IPS-18c (cell line): ENCODE results near the gene PLIN5.
"Not testable (repeated sequence)": the region's sequence is repeated elsewhere in the genome, so short reads cannot be mapped to it uniquely, and the experiment has no call there.

Experiments
- H3K4me3 ChIP-seq: 2 replicates; pipeline ENCODE4 v1.7.0; 2013; ENCODE audit warnings: low read depth, mild to moderate bottlenecking, low read length, moderate library complexity; ENCODE audit not compliant: insufficient read depth
- H3K9me3 ChIP-seq: one replicate; pipeline ENCODE4 v1.6.1; 2013; ENCODE audit warnings: mild to moderate bottlenecking, low read length, moderate library complexity; ENCODE audit not compliant: control insufficient read depth, insufficient read depth

Gene PLIN5

DNA sequence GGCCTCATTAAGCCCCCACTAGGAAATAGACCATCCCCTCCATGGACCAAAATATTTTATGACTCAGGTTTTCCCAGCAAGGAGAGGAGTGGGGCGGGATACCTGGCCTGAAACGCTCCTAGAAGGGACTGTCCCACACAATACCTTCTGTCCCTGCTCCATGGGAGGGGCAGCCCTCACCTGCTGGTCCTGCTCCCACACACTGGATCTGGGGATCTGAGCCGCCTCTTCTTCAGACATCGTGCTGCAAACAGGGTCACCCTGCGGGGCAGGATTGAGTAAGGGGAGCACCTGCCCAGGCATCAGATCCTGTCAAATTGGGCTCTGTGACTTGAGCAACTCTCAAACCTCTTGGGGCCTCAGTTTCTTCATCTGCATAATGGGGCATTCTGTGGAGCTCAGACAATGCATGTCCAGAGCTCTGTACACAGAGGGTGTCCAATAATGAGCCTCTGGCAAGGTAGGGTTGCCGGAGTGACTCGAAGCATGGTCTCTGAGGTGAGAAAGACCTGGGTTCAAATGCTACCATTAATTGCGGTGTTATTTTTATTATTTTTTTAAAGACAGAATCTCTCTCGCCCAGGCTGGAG, 1.1 kb downstream of the PLIN5 start:
- no peak overlapping the region for H3K4me3 ChIP-seq

GRCh38 chr19:4533334-4533733, 1.7 kb downstream of the PLIN5 start:
- H3K4me3 ChIP-seq = no peak overlapping the region
- H3K9me3 ChIP-seq = no peaks in the 10 kb centered on the region

More for the DNA sequence above, 1.1 kb downstream of the PLIN5 start:
- peaks cover under 1% of the 10 kb centered on the region for H3K9me3 ChIP-seq

DNA sequence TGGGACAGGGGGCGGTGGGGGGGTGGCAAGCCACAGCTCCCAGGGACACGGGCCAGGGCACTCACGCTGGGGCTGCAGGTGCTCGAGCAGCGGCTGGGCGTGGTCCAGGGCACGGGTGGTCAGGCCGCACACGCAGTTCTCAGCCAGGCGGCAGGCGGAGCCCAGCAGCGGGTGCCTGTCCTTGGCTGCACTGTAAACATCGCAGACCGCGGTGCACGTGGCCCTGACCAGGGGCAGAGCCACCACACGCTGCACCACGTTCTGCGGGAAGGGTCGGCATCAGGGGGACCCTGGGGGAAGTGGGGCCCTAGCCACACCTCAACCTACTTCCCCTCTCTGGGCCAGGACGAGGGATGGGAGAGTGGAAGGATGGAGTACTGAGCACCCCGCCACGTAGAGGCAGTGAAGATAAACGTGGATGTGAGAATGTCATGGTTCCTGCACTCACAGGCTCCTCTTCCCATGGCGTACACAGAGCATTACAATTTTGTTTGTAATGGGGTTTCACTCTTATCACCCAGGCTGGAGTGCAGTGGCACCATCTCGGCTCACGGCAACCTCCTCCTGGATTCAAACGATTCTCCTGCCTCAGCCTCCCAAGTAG, 3.4 kb downstream of the PLIN5 start:
- H3K4me3 ChIP-seq = no peak overlapping the region
- H3K9me3 ChIP-seq = no peaks in the 10 kb centered on the region

DNA sequence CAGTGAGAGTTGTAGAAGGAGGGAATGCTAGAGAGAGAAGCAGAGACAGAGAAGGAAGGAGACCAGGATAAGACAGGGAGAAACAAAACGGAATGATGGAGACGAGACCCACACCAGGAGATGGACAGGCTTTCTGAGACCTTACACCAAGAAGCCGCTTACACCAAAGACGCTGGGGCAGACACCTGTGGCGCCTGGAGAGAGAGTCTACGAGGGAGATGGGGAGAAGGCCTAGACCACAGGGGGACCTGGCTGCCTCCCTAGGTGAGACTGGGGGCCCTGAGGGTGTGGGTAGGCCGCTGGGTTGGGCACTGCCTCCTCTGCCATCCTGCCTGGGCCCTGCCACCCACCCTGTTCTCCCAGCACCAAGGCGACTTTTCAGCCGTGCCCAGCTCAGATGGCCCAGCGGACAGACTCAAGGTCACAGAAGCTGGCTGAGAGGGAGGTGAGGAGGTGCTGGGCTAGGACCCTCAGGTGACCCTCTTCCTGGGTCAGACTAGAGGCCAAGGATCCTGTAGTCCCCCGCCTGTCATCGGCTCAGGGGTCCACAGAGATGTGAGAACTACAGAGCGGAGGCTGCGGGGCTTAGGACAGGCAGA, 5.0 kb downstream of the PLIN5 start:
- H3K4me3 ChIP-seq = no peak overlapping the region
- no peaks in the 10 kb centered on the region for H3K9me3 ChIP-seq

DNA sequence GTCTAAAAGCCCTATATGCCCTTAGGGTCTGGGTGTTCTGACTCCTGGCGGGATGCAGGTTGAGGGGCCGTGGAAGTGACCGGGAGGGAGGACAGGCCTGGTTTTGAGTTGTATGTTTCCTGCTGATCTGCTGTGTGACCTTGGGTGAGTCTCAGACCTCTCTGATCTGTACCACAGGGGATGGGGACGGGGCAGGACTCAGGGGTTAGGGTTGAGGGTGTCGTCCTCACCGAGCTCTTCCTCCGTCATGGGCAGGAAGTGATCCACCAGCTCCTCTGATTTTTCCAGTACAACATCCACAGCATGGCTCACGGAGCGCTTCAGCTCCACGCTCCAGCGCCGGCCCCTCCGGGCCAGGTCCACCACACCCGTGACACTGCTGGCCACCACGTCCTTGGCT, 6.2 kb downstream of the PLIN5 start:
- Histone ChIP-seq H3K4me3 (no peak overlapping the region), H3K9me3 (no peaks in the 10 kb centered on the region)

GRCh38 chr19:4527377-4527776, 7.6 kb downstream of the PLIN5 start:
- H3K4me3 ChIP-seq, H3K9me3 ChIP-seq: not testable (repeated sequence)

GRCh38 chr19:4525563-4526002, 9.4 kb downstream of the PLIN5 start:
- no peak overlapping the region for H3K4me3 ChIP-seq
- no peaks in the 10 kb centered on the region for H3K9me3 ChIP-seq

DNA sequence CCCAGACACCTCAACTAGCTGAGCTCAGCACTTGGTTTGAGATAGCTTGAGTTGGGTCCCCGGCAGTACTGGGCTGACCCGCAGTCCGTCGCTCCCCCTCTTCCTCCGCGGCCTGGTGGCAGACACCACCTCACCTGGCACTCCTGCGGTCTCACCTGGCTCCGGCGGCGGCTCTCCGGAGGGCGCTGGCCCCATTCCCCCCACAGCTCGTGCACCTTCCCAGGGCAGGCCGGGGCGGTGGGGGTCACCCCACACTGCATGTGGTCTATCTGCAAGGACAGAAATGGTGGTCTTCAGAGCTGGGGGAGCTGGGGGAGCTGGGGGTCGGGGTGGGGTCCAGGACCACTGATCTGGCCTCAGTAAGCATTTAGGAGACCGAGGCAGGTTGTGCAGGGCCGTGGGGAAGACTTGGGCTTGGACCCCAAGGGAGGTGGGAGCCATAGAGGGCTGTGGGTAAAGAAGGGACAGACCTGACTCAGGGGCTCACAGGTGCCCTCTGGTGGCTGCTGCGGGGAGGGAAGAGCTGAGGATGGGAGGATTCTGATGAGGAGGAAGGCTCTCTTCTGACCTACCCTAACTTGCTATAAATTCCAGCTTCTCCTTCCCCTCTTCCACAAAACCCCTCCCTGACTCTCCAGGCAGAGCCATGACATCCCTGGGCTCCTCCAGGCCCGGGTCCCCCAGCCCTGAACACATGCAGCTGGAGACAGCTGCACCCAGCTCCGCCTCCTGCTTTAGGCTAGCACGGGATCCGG, 10.0 kb downstream of the PLIN5 start:
- no peak overlapping the region for H3K4me3 ChIP-seq
- no peaks in the 10 kb centered on the region for H3K9me3 ChIP-seq

DNA sequence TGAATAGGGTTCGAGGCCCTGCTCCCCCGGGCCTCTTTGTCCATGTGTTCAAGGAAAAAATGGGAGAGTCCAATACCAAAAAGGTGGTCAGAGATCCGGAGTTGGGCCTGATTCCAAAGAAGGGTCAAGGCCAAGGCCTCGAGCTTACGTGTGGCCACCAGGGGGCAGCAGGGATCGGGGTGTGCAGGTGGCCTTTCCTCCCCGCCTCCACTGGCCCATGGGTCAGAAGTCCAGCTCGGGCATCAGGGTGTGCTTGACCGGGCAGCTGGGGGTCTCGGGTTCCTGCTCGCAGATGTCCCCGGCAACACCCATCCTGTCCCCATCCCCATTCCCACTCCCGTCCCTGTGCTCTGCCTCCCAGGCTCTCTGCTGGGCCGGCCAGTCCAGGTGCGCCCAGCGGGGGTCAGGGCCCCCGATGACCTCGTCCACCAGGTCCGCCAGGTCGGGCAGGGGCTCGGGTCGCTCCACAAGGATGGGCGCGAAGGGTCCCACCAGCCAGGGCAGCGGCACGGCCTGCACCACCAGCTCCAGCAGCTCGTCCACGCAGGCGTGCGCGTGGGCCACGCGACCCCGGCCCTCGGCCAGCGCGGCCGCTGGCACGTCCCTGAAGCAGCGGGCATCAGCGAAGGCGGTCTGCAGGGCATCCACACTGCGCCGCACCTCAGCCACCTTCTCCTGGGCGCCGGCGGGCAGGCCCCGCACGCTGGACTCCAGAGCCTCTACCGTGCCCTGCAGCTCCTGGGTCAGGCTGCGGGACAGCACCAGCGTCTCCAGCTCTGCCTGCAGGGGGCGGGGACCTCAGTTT, 11.5 kb downstream of the PLIN5 start:
- no peaks in the 10 kb centered on the region for H3K9me3 ChIP-seq
- no peak overlapping the region for H3K4me3 ChIP-seq

GRCh38 chr19:4522291-4523002, 12.6 kb downstream of the PLIN5 start:
- Histone ChIP-seq H3K4me3 (no peak overlapping the region), H3K9me3 (no peaks in the 10 kb centered on the region)

DNA sequence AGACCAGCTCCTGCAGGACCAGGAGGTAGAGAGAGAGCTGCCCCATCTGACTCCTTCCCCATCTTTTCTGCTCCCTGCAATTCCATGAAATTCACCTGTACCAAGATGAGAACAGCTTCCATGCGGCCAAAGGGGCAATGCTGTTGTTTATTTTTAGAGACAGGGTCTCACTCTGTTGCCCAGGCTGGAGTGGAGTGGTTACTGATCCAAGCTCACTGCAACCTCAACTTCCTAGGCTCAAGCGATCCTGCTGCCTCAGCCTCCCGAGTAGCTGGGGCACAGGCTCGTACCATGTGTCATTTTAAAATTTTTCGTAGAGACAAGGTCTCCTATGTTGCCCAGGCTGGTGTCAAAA, 13.2 kb downstream of the PLIN5 start:
- H3K9me3 ChIP-seq = no peaks in the 10 kb centered on the region
- no peak overlapping the region for H3K4me3 ChIP-seq

DNA sequence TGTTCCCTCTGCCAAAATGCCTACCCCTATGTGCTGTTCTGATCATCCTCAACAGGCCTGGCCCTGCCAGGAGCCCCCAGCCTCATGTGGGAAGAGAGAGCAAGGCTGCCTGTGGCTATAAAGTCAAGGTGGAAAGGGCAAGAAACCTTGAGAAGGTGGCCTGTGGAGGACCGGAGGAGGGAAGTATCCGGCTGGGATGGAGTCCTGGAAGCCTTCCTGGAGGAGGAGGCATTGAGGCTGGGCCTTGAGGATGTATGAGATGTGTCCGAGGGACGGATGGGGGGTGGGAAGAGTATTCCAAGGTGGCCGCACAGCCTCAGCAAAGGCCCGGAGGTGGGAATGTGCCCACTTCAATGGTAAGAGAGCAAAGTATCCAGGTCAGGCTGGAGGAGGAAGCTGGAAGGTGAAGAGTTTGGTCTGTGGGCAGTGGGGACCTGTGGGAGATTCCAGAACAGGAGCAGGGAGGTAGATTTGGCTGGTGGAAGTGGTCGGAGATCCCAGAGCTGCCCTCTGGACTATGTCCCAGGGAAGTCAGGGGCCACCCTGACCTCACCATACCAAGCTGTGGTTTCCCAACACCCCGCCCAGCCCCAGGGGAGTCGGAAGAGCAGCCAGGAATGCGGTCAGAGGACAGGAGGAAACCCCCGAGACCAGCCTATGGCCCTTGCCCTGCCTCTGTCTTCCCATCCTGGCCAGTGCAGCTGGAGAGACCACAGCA, 13.7 kb downstream of the PLIN5 start:
- no peaks in the 10 kb centered on the region for H3K9me3 ChIP-seq

DNA sequence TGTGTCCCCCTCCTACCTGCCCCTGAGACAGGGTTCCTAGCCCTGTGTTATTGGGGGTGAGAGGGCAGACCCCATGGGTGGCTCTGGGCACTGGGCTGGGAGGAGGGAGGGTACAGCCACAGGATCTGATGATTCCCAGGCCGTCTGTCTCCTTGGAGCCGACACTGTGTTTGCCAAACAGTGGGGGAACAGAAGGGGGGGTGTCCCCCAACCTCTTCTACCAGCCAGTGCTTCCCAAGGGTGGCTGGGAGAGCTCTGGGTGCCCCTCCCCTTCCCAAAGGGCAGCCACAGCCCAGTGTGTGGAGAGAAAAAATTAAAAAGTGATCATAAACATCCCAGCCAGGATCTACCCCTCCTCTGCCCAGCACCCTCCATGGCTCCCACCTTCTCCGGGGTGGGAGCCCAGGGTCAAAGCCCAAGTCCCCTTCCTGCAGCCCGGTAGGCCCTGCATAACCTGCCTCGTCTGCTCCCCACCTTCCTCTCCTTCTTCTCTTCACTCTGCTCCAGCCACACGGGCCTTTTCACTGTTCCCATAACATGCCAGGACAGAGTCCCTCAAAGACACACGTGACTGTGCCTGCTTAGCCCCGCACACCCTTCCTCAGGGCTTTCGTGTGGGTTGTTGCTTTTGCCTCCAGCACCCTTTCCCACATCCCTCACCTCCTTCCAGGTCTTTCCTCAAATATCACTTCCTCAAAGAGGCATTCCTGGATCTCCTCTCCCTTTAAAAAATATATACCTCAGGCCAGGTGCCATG, 15.3 kb downstream of the PLIN5 start:
- Histone ChIP-seq H3K9me3 (no peaks in the 10 kb centered on the region), H3K4me3 (no peak overlapping the region)

More for the DNA sequence above, 13.7 kb downstream of the PLIN5 start:
- no peak overlapping the region for H3K4me3 ChIP-seq

GRCh38 chr19:4519172-4519496, 15.9 kb downstream of the PLIN5 start:
- Histone ChIP-seq H3K4me3 (no peak overlapping the region), H3K9me3 (no peaks in the 10 kb centered on the region)

- Histone ChIP-seq H3K4me3 (no peak within 1 kb of the TSS), H3K9me3 (no peaks in the 10 kb centered on the region)
Measured at GRCh38 chr19:4518345-4519171, 16.5 kb downstream of the PLIN5 start, which contains the start of gene PLIN4. Gene PLIN4, minus strand, starts transcription at chr19:4518486. Its CDS starts 214 bp downstream, at chr19:4518272.
